Activated T-cell treated with anti-CD3 and anti-CD28 coated beads for 4 hours (primary cell): Measurements from ENCODE around the gene HMG20B.

Source experiments
- DNase-seq: peaks from one replicate; pipeline ENCODE4 v3.0.0-alpha.2; 2020

The HMG20B gene

DNA sequence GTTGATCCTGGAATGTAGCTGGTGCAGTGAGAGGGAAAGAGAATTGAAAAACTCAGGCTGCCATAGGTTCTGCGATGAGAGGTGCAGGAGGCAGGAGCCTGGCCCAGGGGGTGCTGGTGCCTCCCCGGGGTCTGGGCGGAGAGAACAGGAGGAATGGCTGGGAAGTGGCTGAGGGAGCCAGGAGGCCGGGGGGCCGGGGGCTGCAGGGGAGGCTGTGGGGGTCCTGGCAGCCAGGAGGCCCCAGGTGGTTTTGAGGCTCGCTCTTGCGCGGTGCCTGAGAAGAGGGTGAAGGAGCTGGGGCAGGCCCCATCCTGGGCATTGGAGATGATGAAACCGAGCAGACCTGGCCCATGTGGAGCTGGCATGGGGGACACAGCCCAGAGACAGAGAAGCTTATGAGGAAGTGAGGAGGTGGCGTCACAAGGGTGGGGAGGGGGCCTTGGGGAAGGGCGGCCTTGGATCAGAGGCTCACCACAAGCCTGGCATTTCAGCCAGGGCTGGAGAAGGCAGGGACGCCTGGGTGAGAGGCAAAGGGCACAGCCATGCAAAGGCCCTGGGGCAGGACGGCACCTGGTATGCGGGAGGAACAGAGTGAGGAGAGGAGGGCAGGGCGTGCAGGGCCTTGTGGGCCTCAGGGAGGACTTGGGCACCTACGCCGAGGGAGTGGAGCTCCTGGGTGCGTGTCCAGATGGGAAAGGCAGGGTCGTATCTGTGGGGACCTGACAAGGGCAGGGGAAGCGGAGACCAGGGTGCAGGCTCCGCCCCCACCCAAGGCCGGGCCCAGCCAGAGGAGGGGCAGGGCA, 35.1 kb upstream of the HMG20B start:
- DNase-seq: no peak

DNA sequence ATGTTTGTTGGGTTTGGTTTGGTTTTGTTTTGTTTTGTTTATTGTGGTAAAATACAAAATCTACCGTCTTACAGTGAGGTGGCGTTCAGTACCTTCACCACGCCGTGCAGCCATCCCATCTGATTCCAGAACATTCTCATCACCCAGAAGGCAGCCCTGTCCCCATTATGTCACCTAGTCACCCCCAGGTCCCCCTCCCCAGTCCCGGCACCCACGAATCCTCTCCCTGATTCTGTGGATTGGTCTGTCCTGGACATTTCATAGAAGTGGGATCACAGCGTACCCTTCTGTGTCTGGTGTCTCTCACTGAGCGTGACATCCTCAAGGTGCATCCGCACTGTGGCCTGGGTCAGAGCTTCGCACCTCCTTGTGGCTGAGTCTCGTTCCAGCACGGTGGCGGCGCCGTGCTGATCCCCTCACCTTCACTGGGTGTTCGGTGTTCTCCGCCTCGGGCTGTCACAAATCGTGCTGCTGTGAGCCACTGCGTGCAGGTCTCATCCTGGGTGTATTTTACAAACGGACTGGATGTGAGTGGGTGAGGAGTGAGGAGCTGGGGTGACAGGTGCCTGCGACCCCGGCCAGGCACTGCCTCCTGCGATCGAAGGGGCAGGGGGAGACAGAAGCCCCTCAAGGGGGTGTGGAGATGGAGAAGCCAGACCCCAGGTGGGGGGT, 34.4 kb upstream of the HMG20B start:
- no peak for DNase-seq

DNA sequence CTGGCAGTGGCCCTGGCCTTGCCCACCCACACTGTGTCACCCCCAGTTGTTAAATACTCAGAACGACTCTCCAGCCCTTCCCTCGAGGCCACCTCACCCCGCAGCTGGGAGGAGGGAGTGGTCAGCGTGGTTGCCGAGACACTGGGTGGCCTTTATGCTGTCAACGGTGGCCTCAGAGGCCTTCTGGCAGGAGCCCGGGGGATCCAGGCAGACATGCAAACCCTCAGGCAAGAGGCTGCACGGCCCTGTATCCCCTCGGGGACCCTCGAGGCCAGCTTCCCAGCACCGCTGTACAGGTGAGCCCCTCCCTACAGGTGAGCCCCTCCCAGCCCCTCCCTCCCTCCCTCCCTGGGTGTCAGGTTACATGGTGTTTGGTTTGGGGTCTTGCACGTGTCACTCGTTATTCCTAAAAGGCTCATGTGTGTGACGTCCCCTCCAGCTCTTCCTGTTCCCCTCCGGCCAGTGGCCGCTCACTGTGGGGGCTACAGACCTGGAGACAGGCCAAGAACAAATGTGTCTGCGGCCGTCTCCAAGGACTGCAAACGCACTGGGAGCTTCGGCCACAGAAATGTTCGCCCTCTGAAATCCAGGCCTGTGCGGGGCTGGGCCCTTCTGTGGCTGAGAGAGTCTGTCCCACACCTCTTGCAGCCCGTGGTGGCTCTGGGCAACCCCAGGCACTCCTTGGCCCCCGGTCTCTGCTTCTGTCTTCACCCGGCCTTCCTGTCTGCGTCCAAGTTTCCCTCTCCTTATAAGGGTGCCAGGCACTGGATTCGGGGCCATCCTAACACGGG, 33.6 kb upstream of the HMG20B start, which contains the start of gene TEKTIP1:
Gene TEKTIP1 (plus strand): TSS at position 210 of the 791 bp plus-strand sequence. CDS start 4 bp downstream, at position 214.
- DNase-seq: no peak

DNA sequence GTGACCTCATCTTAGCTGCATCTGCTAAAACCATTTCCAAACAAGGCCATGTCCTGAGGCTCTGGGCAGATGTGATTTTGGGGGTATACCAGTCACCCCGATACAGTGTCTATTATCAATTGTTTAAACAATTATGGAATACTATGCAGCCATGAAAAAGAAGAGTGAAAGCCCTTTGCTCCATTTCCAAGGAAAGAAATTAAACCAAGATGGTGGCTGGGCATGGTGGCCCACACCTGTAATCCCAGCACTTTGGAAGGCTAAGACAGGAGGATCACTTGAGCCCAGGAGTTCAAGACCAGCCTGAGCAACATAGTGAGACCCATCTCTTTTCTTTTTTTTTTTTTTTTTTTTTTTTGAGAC, 33.0 kb upstream of the HMG20B start:
- DNase-seq: no peak

DNA sequence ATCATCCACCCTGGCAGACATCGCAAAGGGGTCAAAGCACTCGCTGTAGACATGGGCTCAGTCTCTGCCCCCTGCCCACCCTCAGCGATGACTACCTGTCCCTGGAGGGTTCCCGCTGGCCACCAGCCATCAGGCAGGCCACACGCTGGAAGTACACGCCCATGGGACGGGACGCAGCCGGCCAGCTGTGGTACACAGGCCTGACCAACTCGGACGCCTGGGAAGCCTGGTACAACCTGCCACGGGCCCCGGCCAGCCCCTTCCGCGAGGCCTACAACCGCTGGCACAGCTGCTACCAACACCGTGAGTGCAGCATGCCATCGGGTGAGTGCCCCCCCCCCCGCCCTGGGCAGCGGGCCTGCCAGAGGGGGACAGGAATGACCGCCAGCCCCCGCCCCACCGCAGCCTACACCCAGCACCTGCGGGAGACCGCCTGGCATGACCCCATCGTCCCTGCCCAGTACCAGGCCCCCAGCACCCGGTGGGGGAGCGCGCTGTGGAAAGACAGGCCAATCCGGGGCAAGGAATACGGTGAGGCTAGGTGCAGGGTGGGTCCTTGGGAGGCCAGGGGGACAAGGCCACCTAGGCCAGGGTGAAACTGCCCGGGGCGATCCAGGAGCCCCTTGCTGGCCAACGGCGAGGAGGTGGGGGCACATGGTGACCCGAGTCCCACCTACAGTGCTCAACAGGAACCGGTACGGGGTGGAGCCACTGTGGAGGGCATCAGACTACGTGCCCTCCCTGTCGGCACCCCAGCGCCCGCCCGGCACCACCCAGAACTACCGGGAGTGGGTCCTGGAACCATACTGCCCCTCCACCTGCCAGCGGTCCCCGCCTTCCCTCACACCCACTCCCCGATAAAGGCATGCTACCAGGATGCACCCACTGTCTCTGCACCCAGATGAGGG, 29.3 kb upstream of the HMG20B start:
- DNase-seq: no peak

DNA sequence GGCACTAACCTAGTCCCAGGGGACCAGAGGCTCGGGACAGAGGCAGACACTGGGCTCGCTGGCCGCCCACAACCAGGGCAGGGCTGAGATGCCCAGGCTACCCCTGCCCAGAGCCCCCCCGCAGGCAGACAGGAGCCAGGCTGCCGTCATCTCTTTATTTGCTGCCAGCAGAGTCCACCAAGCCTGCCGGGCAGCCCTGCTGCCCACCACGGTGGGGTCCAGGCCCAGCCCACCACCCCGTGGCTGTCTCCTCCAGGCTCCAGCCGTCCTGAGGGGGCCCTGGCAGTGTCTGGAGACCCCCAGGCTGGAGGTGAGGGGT, 28.7 kb upstream of the HMG20B start:
- DNase-seq: no peak

DNA sequence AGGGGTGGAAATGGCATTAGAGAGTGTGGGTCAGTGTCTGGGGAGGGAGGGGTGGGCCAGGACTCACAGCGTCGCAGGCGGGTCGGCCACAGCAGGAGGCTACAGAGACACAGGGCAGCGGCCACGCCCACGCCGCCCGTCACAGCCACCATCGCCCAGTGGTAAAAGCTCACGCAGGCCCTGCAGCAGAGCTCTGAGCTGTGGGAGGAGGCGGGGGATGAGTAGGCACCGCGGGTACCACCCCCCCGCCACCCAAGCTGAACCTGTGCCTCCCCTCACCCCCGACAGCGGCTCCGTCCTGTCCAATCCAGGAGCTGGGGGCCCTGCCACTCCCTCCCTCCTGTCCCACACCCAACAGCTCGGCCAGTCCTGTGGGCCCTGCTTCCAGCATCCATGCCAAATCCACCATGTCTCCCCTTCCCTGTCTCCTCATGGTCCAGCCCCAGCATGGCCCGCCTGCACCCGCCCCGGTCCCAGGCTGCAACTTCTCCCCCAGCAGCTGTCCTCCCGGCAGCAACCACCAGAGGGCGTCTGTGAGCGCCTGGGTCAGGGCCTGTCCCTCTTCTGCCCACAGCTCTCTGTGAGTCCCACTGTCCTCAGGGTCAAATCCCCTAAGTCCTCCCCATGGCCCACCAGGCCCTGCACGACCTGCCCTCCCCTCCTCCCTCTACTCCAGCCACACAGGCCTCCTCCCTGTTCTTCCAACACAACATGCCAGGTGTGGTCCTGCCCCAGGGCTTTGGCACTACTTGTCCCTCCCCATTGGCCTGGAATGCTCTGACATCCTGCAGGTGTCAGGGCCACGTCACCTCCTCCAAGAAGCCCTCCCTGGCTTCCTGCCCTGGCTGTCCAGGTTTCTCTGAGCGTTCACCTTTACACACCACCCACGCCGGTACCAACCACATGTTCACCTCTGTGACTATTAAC, 27.7 kb upstream of the HMG20B start:
- DNase-seq: peak; percentile 76

DNA sequence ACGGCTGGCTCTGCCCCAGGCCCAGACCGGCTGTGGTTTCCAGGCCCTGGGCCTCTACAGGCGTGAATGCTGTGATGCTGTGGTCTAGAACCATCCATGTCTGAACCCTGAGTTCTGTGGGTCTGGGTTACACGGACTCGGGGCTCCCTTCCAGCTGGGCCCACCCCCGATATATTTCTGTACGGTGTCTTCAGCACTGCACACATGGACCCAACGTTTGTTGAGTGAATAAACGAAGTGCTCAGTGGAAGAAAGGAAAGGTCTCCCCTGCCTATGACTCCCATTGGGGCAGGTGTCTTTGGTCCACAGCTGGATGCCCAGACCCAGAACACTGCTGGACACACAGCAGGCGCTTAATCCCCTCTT, 27.1 kb upstream of the HMG20B start:
- no peak for DNase-seq

DNA sequence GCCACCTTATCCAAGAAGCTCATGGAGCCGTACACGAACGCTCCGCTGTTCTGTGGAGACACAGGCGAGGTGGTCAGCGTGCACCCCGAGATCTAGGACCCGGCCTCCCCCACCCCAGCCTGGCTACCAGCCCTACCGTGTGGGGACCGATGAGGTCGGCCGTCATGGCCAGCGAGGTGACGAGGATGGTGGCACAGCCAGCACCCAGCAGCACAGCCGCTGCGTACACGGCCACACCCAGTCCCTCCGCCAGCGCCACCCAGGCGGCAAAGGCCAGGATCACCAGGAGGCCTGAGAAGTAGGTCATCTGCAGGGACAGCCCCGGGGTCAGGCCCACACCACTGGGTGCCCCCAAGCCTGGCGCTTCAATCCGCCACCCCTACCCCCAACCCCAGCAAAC, 26.6 kb upstream of the HMG20B start:
- DNase-seq: no peak

DNA sequence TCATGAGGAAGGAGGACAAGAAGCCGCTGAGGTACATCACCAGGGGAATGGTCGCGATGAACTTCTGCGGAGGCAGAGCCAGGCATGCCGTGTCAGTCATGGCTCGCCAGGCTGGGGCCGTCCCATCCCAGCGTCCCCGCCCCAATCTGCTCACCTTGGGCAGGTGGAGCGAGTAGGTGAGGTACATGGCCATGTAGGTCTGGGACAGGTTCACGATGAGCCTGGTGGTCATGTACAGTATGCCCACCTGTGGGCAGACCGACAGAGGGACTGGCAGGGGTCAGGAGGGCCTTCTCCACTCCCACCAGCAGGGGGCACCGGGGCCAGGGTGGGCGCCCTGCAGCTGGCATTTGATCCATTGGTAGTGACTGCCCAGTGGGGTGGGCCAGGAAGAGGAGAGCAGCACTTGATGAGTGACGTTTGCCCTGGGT, 25.4 kb upstream of the HMG20B start:
- no peak for DNase-seq

DNA sequence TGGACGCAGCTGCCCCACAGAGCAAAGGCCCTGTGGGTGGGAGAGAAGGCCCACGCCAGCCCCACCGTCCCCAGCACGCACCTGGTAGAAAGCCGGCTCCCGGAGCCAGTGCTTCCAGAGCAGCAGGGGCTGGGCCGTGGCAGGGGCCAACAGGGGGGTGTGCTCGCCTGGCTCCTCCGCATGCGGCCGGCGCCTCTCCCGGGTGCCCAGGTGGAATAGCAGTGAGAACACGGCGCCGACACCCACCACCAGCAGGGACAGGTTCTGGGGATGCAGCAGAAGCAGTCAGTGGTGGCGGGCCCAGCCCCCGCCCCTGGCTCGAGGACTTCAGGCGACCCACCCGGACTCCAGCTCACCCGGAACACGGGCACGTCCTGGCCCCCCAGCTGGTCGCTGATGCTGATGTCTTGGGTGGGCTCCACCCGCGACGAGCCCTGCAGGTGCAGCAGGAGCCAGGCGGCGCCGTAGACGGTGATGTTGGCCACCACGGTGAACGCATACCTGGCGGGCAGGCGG, 24.9 kb upstream of the HMG20B start:
- no peak for DNase-seq

DNA sequence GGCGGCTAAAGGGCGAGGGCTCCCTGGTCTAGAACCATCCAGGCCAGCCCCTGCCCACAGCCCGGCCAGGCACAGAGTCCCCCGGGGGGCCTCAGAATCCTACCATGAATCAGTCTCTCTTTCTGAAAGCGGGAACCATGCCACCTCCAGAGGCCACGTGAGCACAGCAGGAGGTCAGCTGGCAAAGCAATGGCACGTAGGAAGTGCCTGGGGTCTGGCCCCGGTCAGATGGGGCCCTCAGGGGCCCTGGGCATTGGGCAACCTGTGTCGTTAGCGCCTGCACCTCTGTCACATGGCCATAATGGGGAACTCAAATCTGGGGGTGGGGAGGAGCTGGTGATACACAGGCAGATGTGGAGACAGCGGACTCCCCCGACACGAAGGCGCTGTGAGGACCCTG, 24.1 kb upstream of the HMG20B start:
- no peak for DNase-seq

DNA sequence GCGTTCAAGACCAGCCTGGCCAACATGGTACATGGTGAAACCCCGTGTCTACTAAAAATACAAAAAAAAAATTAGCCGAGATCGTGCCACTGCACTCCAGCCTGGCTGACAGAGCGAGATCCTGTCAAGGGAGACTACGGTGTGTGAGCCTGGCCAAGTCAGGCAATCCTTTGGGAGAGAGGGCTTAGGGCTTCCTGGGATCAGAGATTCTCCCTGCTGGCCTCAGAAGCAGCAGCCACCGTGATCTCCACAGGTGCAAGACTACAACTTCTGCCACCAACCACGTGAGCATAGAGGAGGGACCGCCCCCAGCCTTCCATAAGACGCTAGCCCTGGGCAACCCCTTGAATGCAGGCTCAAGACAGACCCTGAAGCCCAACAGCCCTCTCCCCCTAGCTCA, 22.9 kb upstream of the HMG20B start:
- no peak for DNase-seq

DNA sequence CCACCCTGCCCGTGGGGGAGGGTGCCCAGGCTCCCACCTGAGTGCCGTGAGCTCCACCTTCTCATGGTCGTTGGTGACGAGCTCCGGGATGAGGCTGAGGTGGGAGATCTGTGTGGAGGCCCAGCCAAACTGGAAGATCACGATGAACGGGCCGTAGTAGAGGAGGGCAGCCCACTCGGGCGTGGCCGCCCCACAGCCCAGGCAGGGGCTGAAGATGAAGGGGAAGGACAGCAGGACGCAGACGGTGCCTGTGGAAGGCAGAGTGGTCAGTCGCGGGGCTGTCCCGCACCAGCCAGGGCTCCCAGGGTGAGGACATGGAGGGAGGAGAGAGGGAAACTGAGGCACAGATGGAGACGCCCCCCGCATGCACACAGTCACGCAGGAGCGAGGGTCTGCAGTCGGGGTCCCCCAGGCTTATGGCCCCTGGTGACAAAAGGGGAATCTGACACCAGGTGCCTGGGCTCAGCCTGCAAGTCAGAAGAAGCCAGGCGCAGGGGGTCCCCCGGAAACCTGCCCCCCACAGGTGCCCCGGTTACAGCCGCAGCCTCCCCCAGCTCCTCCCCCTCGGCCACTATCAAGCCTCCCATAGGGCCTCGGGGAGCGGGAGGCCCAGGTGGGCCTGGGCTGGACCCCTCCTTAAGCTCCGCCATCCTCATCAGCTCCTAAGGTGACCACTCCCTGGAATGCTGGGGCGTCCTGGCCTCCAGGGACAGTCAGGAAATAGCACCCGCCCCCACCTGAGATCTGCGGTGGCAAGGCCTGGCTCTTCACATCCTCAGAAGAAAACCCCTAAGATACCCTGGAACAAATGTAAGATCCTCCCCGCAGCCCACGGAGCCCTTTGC, 21.6 kb upstream of the HMG20B start:
- DNase-seq: no peak

DNA sequence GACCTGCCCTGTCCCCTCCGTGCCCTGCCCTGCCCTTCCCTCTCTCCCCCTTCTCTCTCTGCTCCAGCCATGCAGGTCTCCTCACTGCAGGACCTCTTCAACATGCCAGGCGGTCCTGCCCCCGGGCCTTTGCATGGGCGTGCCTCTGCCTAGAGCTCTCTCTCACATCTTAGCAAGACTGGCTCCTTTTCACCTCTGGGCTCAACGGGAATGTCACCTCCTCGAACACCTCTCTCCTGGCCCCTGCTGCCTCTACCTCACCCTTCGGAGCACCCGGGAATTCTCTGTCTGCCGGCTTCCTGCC, 21.0 kb upstream of the HMG20B start:
- DNase-seq: no peak

DNA sequence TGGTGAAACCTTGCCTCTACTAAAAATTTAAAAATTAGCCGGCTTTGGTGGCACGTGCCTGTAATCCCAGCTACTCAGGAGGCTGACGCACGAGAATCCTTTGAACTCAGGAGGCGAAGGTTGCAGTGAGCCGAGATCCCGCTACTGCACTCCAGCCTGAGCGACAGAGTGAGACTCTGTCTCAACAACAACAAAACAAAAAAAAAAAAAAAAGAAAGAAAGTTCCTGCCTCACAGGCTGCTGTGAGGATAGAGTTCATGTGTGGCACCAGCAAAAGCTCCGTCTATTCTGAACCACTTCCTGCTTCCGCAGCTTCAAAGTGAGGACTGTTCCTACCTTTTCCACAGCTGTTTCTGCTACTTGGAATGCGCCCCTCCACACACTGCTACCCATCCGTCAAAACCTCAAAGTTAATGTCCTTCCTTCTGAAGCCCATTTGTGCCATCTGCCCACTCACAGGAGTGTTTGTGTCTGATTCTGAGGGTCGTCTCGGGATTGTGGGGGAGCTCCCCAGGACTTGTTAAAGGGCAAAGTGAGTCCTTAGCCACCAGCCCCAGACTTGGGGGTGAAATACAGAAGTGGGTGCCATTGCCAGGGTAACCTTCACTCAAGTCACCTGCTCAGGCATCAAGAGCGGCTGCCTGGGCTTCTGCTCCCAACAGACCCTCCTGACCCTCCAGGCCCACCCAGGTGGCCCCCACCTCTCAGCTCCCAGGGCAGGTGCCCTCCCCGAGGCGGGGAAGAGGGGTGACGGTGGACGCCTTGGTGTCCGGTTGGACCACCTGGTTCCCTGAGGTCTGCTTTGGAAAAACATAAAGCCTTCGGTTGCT, 18.3 kb upstream of the HMG20B start:
- DNase-seq: no peak

DNA sequence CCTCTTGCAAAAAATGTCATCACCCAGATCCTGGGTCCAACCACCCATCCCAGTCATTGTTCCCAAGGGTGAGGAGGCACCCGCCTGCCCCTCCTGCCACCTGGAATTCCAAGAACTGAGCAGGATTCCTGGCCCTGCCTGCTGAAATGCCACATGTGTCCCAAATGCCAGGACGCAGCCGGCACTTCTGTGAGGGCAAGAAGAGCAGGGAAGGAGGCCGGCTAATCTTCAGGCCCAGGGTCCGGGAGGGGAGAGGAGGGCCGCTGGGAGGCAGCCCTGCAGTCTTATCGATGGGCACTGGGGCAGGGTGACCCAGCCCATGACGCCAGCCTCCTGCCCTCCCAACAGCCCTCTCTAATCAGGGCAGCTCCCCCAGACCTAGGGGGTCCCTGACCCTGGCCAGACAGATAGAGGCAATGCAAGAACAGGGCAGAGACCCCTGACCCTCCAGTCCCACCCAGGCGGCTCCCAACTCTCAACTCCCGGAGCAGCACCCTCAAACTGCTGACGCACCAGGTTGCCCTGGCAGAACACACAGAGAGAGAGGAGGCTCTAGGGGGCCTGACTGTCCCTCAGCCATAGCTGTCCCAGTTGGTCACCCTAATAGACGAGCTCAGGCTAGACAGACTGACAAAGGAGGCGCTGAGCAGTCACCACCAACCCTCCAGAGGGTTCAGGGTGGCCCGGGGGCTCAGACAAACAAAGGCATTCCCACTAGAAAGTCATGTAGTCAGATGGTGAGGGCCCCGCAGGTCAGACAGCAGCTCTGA, 16.9 kb upstream of the HMG20B start:
- DNase-seq: no peak

DNA sequence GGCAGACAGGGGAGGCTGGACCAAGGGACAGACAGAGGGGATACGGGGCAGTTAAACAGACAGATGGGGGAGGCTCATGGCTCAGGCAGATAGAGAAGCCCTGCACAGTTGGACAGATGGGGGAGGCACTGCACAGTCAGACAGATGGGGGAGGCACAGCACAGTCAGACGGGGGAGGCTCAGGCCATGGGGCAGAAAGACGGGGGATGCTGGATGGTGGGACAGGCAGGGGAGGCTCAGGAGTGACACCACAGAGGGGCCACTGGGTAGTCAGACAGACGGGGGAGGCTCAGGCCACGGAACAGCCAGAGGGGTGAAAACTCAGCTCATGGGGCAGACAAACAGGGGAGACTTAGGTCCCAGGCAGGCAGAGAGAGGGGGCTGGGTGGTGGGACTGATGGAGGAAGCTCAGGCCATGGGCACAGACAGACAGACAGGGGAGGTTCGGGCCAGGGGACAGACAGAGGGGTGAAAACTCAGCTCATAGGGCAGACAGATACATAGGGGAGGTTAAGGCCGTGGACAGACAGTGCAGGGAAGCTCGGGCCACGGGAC, 16.2 kb upstream of the HMG20B start:
- no peak for DNase-seq
